ENCODE data around the gene TXLNB.

The TXLNB gene

GRCh38 chr6:139284789-139285188 is 7.0 kb downstream of the TXLNB start:
- CTCF ChIA-PET: no interaction called here
- no peaks in the 10 kb centered on the region for H3K36me3 ChIP-seq (ENCODE audit: control insufficient read depth in 2 of 2, insufficient read depth in 1 of 2, low read length in 2 of 2)
- TF ChIP-seq ZNF843 (tag by site-specific recombination; IDR thresholded peaks at IDR 0.05) (no peak), ZNF747 (tag by site-specific recombination; IDR thresholded peaks at IDR 0.05) (no peak), SCRT2 (tag by site-specific recombination; IDR thresholded peaks at IDR 0.05) (no peak)
- no peak overlapping the region for H3K27ac ChIP-seq (ENCODE audit: extremely low read depth, low read depth, low read length)
- no peak overlapping the region for H3K4me3 ChIP-seq (ENCODE audit: low read depth, low read length)
- POLR2A ChIA-PET: no interaction called here
- no peaks in the 10 kb centered on the region for H3K9me3 ChIP-seq (ENCODE audit: control insufficient read depth, insufficient read depth, low read depth, low read length)
- no peaks in the 10 kb centered on the region for H3K4me1 ChIP-seq (ENCODE audit: control insufficient read depth, insufficient read depth, low read length)

DNA sequence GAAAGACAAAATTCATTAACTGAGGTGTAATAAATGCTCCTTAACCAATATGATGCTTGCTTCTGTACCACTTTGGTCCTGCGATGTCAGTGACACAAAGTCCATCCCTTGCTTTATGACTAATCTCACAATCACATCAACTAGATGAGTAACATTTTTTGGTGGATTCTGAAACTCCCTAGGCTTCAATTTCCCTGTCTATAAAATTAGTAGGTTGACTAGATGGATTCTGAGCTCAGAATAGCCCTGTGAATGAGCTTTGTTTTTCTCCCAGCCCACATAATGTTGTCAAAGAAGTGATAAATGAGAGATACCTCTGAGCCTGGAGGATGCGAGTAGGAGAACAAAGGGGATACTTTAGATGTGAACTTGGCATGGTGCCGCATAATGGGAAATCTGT is 9.1 kb downstream of the TXLNB start:
- Histone ChIP-seq H3K4me3 (ENCODE audit: low read depth, low read length) (no peak overlapping the region), H3K4me1 (ENCODE audit: control insufficient read depth, insufficient read depth, low read length) (no peaks in the 10 kb centered on the region), H3K9me3 (ENCODE audit: control insufficient read depth, insufficient read depth, low read depth, low read length) (no peaks in the 10 kb centered on the region), H3K36me3 (ENCODE audit: control insufficient read depth in 2 of 2, insufficient read depth in 1 of 2, low read length in 2 of 2) (no peaks in the 10 kb centered on the region), H3K27ac (ENCODE audit: extremely low read depth, low read depth, low read length) (no peak overlapping the region)
- CTCF ChIA-PET: interaction anchor here (0.7 to 1.1 kb wide), 2 partner anchors 10 to 713 kb away, joined by 4 to 6 read pairs; partner anchors contain the start of gene TXLNB
- TF ChIP-seq ZNF670 (tag by site-specific recombination; IDR thresholded peaks at IDR 0.05; ENCODE audit: low read depth) (no peak), ZSCAN18 (tag by site-specific recombination; IDR thresholded peaks at IDR 0.05) (no peak), ZNF510 (tag by site-specific recombination; IDR thresholded peaks at IDR 0.05; ENCODE audit: insufficient replicate concordance) (no peak), ZNF514 (tag by site-specific recombination; IDR thresholded peaks at IDR 0.05) (no peak), SP3 (tag by site-specific recombination; IDR thresholded peaks at IDR 0.05) (no peak), ZNF175 (tag by site-specific recombination; IDR thresholded peaks at IDR 0.05) (no peak), KLF7 (tag by site-specific recombination; IDR thresholded peaks at IDR 0.05; ENCODE audit: borderline replicate concordance) (no peak), ZNF148 (tag by site-specific recombination; IDR thresholded peaks at IDR 0.05; ENCODE audit: borderline replicate concordance) (no peak), ZNF23 (tag by site-specific recombination; IDR thresholded peaks at IDR 0.05; ENCODE audit: borderline replicate concordance) (no peak), ZNF501 (tag by site-specific recombination; IDR thresholded peaks at IDR 0.05) (no peak), ZEB2 (tag by site-specific recombination; IDR thresholded peaks at IDR 0.05) (no peak), KLF1 (tag by site-specific recombination; IDR thresholded peaks at IDR 0.05) (no peak), ZNF140 (tag by site-specific recombination; IDR thresholded peaks at IDR 0.05) (no peak)
- POLR2A ChIA-PET: no interaction called here

DNA sequence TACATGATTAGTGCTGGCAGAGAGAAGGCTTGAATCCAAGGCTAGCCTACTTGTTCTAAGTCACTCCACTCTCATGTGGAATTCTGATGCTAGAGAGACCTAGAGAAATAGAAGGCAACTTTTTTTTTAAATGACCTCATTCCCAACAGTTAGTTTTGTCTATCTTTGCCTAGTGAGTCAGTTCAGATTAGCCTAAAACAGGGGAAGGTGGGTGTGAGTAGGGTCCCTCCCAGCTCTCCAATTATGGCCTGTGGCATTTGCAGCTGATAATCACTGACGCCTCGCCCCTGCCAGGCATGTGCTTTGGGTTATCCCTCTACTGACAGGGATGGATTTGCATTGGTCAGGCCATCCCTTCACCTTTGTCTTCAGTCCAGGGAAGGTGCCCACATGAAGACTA is 13.6 kb downstream of the TXLNB start:
- Histone ChIP-seq H3K4me3 (ENCODE audit: low read depth, low read length) (no peak overlapping the region), H3K9me3 (ENCODE audit: control insufficient read depth, insufficient read depth, low read depth, low read length) (no peaks in the 10 kb centered on the region), H3K27ac (ENCODE audit: extremely low read depth, low read depth, low read length) (no peak overlapping the region), H3K4me1 (ENCODE audit: control insufficient read depth, insufficient read depth, low read length) (no peaks in the 10 kb centered on the region), H3K36me3 (ENCODE audit: control insufficient read depth in 2 of 2, insufficient read depth in 1 of 2, low read length in 2 of 2) (no peaks in the 10 kb centered on the region)
- peak; percentile 87 for TF ChIP-seq KLF1 (tag by site-specific recombination; IDR thresholded peaks at IDR 0.05)
- TF ChIP-seq, protein P1, sequence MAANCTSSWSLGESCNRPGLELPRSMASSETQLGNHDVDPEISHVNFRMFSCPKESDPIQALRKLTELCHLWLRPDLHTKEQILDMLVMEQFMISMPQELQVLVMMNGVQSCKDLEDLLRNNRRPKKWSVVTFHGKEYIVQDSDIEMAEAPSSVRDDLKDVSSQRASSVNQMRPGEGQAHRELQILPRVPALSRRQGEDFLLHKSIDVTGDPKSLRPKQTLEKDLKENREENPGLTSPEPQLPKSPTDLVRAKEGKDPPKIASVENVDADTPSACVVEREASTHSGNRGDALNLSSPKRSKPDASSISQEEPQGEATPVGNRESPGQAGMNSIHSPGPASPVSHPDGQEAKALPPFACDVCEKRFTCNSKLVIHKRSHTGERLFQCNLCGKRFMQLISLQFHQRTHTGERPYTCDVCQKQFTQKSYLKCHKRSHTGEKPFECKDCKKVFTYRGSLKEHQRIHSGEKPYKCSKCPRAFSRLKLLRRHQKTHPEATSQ (tag by site-specific recombination; IDR thresholded peaks at IDR 0.05): no peak
- no peak for TF ChIP-seq ZNF157 (tag by site-specific recombination; IDR thresholded peaks at IDR 0.05)
- TF ChIP-seq, protein P2, sequence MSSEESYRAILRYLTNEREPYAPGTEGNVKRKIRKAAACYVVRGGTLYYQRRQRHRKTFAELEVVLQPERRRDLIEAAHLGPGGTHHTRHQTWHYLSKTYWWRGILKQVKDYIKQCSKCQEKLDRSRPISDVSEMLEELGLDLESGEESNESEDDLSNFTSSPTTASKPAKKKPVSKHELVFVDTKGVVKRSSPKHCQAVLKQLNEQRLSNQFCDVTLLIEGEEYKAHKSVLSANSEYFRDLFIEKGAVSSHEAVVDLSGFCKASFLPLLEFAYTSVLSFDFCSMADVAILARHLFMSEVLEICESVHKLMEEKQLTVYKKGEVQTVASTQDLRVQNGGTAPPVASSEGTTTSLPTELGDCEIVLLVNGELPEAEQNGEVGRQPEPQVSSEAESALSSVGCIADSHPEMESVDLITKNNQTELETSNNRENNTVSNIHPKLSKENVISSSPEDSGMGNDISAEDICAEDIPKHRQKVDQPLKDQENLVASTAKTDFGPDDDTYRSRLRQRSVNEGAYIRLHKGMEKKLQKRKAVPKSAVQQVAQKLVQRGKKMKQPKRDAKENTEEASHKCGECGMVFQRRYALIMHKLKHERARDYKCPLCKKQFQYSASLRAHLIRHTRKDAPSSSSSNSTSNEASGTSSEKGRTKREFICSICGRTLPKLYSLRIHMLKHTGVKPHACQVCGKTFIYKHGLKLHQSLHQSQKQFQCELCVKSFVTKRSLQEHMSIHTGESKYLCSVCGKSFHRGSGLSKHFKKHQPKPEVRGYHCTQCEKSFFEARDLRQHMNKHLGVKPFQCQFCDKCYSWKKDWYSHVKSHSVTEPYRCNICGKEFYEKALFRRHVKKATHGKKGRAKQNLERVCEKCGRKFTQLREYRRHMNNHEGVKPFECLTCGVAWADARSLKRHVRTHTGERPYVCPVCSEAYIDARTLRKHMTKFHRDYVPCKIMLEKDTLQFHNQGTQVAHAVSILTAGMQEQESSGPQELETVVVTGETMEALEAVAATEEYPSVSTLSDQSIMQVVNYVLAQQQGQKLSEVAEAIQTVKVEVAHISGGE (tag by site-specific recombination; conservative IDR thresholded peaks at IDR 0.05; ENCODE audit: low read depth): no peak
- no peak for TF ChIP-seq OVOL3 (tag by site-specific recombination; IDR thresholded peaks at IDR 0.05)
- TF ChIP-seq ZNF571 (tag by site-specific recombination; IDR thresholded peaks at IDR 0.05): no peak
- TF ChIP-seq ZNF580 (tag by site-specific recombination; IDR thresholded peaks at IDR 0.05): no peak
- CTCF ChIA-PET: no interaction called here
- POLR2A ChIA-PET: no interaction called here

Data from HEK293 (cell line).